ENCODE measurements around the gene B3GALNT1.

B3GALNT1 gene

DNA sequence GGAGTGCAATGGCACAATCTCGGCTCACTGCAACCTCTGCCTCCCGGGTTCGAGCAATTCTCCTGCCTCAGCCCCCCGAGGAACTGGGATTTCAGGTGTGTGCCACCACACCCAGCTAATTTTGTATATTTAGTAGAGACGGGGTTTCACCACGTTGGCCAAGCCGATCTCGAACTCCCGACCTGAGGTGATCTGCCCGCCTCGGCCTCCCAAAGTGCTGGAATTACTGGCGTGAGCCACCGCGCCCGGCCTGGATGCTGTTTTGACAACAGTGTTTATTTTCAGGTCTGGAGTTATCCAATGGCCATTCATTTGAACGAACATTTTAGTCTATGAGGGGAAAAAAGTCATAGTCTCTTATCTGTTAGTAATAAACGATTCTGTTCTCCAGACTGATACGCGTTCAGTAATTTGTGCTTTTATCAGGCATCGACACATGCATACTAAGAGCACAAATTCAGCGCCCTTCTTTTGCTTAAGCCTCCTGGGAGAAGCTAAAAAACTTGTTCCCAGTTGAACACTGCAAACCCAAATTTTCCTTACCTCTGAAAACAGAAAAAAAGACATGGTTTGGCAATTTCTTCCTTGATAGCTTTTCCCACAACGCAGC is 1.3 kb downstream of the B3GALNT1 start:
- H3K4me3 ChIP-seq (ENCODE audit: low read depth, low read length), result peak overlapping the region; percentile 58
- no peak for DNase-seq (ENCODE audit: low read depth)
- in situ Hi-C loops (cut with HindIII; ENCODE audit: low sequenced_read_pairs), result no loop called here
- TF ChIP-seq, protein P1, sequence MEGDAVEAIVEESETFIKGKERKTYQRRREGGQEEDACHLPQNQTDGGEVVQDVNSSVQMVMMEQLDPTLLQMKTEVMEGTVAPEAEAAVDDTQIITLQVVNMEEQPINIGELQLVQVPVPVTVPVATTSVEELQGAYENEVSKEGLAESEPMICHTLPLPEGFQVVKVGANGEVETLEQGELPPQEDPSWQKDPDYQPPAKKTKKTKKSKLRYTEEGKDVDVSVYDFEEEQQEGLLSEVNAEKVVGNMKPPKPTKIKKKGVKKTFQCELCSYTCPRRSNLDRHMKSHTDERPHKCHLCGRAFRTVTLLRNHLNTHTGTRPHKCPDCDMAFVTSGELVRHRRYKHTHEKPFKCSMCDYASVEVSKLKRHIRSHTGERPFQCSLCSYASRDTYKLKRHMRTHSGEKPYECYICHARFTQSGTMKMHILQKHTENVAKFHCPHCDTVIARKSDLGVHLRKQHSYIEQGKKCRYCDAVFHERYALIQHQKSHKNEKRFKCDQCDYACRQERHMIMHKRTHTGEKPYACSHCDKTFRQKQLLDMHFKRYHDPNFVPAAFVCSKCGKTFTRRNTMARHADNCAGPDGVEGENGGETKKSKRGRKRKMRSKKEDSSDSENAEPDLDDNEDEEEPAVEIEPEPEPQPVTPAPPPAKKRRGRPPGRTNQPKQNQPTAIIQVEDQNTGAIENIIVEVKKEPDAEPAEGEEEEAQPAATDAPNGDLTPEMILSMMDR (IDR thresholded peaks at IDR 0.05; ENCODE audit: low read depth, low read length, missing control alignments), result no peak

DNA sequence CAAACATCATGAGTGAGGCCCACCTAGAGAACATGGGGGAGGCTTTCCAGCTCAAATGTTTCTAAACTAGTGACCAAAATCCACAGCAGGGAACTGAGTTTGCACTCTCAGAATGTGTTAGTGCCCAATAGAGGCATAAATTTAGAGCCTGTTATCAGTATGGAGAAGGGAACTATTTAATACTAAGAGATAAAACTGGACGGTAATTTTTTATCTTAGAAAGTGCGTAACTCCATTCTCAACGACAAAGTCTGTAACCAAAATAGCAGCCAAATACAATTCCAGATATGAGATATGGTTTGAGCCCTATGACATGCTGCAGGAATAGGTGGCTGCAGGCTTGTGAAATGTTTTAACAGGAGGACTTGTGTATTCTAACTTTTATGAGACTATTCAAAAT is 3.5 kb downstream of the B3GALNT1 start:
- TF ChIP-seq, protein P1 (IDR thresholded peaks at IDR 0.05; ENCODE audit: low read depth, low read length, missing control alignments), result no peak
- in situ Hi-C loops (cut with HindIII; ENCODE audit: low sequenced_read_pairs), result no loop called here
- no peak for DNase-seq (ENCODE audit: low read depth)
- H3K4me3 ChIP-seq (ENCODE audit: low read depth, low read length), result no peak overlapping the region

DNA sequence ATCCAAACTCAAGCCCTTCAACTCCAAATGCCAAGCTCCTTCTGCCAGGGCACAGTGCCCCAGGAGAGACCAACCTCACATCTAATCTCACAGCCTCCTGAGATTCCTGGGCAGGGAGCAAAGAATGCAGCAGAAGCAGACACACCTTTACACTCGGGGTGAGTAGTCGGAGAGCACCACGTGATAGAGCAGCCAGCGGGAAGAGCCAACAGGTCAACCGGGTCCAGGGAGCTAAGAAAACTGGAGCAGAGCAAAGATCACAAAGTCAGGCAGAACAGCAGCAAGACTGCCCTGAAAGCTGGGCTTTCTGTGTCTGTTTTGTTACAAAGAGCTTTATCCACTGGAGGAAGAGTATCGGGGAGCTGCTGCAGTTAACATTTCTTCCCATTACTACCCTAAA is 4.2 kb downstream of the B3GALNT1 start:
- H3K4me3 ChIP-seq (ENCODE audit: low read depth, low read length), result no peak overlapping the region
- in situ Hi-C loops (cut with HindIII; ENCODE audit: low sequenced_read_pairs), result no loop called here
- no peak for DNase-seq (ENCODE audit: low read depth)
- TF ChIP-seq, protein P1 (IDR thresholded peaks at IDR 0.05; ENCODE audit: low read depth, low read length, missing control alignments), result no peak

DNA sequence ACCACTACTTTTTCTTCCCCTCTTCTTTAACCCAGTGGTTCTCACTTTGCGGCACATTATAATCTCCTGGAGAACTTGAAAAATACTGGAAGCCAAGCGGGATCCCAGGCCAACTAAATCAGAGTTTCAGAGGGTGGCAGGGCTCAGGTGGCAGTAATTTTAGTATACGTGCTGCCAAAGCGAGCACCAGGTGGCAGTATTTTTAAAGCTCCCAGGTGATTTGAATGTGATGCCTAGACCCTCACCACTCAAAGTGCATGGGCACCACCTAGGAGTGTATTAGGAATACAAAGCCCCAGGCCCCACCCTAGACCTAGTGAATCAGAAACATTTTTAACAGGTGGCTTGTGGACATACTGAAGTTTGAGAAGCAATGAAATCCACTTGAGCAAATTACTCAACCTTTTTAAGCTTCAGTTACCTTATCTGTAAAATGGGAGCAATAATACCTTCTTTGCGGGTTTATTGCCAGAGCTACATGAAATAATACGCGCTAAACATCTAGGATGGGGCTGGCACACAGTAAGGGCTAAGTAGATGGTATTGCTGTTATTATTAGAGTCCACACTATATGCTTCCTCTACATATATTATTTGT is 8.3 kb downstream of the B3GALNT1 start:
- no peak overlapping the region for H3K4me3 ChIP-seq (ENCODE audit: low read depth, low read length)
- TF ChIP-seq, protein P1 (IDR thresholded peaks at IDR 0.05; ENCODE audit: low read depth, low read length, missing control alignments), result peak; percentile 42
- no peak for DNase-seq (ENCODE audit: low read depth)
- in situ Hi-C loops (cut with HindIII; ENCODE audit: low sequenced_read_pairs), result no loop called here

DNA sequence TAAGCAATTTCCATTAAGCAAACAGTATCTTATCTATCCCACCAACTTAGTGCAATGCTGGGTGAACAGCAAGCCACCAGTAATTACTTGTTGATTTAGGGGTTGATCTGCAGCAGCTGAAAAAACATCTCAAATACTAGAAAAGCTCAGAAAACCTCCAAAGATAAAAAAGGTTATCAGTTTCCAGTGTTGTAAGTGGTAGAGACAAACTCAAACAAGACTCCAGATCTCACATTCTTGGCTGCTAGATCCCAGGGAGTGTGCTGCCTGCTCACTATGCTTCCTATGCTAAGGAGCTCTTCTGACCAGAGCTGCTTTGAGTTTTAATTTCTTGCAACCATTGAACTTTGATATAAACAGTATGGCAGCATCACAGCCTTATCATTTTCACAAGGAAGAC is 11.3 kb downstream of the B3GALNT1 start:
- TF ChIP-seq, protein P1 (IDR thresholded peaks at IDR 0.05; ENCODE audit: low read depth, low read length, missing control alignments), result no peak
- DNase-seq (ENCODE audit: low read depth), result no peak
- in situ Hi-C loops (cut with HindIII; ENCODE audit: low sequenced_read_pairs), result no loop called here
- no peak overlapping the region for H3K4me3 ChIP-seq (ENCODE audit: low read depth, low read length)

DNA sequence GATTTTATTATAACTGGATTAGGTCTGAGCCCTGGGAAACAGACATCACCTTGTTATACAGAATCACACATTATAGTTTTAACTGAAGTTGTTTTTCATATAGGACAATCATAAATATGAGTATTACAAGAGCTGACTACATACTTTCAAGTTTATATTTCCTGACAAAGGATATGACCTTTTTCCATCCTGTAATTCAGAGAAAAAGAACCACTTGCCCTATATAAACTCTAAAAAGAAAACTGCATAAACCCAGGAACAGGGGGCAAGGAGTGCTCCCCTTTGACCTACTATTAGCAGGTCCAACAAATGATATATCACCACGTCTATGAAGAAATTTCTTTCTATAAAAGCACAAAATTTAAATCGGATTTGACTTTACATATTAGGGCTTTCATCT is 20.9 kb downstream of the B3GALNT1 start:
- no peak overlapping the region for H3K4me3 ChIP-seq (ENCODE audit: low read depth, low read length)
- in situ Hi-C loops (cut with HindIII; ENCODE audit: low sequenced_read_pairs), result no loop called here
- TF ChIP-seq, protein P1 (IDR thresholded peaks at IDR 0.05; ENCODE audit: low read depth, low read length, missing control alignments), result no peak
- DNase-seq (ENCODE audit: low read depth), result no peak

Data from astrocyte of the cerebellum (primary cell).